Thymus (tissue), 11 donors: ENCODE measurements around the gene OTUD1. TPM values are rescaled to one million over a fixed set of nuclear protein-coding genes. Genes with fewer than 3 reads are reported as not detected.

Experiments
- DNase-seq, 9 donors: peaks; one replicate each; pipeline ENCODE4 v3.0.0-alpha.2; 2013; ENCODE audit warnings: low spot score in 9 of 9, low read depth in 6 of 9, missing footprints in 1 of 9
- H3K27ac ChIP-seq, 2 donors: one replicate each; pipeline ENCODE4 v1.5.1; 2013; ENCODE audit warnings: control low read depth in 1 of 2, low read depth in 1 of 2, low read length in 1 of 2, mild to moderate bottlenecking in 1 of 2, moderate library complexity in 1 of 2
- H3K27me3 ChIP-seq, 2 donors: one replicate each; pipeline ENCODE4 v1.5.1; 2013; ENCODE audit warnings: low read length in 1 of 2; ENCODE audit not compliant: control insufficient read depth in 2 of 2, insufficient read depth in 1 of 2
- H3K36me3 ChIP-seq, 2 donors: one replicate each; pipeline ENCODE4 v1.5.1; 2013; ENCODE audit warnings: low read length in 1 of 2, mild to moderate bottlenecking in 1 of 2, moderate library complexity in 1 of 2; ENCODE audit not compliant: control insufficient read depth in 2 of 2, insufficient read depth in 2 of 2
- H3K4me1 ChIP-seq, 2 donors: one replicate each; pipeline ENCODE4 v1.5.1; 2013; ENCODE audit warnings: low read length in 2 of 2; ENCODE audit not compliant: control insufficient read depth in 2 of 2, insufficient read depth in 2 of 2
- H3K4me3 ChIP-seq, 2 donors: one replicate each; pipeline ENCODE4 v1.5.1; 2013; ENCODE audit warnings: low read length in 2 of 2, control low read depth in 1 of 2, mild to moderate bottlenecking in 1 of 2
- H3K9me3 ChIP-seq, 2 donors: one replicate each; pipeline ENCODE4 v1.5.1; 2013; ENCODE audit warnings: low read length in 1 of 2, mild to moderate bottlenecking in 1 of 2; ENCODE audit not compliant: control insufficient read depth in 2 of 2, insufficient read depth in 1 of 2
- WGBS: extraction: QIAGEN DNeasy Blood & Tissue Kit; methylation state at CpG from one replicate; pipeline ENCODE4 v1.1.7; 2013; 5-methylcytosine and 5-hydroxymethylcytosine counted together
- polyA plus RNA-seq: library from polyadenylated mRNA; stranded (reverse); fragments of 200-250 nt; gene quantifications from one replicate; pipeline ENCODE4 v1.2.3, GENCODE V29; 2013
- total RNA-seq: library from RNA; stranded (reverse); fragments of 120-200 nt; gene quantifications from one replicate; pipeline ENCODE4 v1.2.4, GENCODE V29; 2013
- donor health status: healthy.

Gene OTUD1
- total and polyA plus RNA-seq, 2 donors = 3.8 to 15.0 TPM

DNA sequence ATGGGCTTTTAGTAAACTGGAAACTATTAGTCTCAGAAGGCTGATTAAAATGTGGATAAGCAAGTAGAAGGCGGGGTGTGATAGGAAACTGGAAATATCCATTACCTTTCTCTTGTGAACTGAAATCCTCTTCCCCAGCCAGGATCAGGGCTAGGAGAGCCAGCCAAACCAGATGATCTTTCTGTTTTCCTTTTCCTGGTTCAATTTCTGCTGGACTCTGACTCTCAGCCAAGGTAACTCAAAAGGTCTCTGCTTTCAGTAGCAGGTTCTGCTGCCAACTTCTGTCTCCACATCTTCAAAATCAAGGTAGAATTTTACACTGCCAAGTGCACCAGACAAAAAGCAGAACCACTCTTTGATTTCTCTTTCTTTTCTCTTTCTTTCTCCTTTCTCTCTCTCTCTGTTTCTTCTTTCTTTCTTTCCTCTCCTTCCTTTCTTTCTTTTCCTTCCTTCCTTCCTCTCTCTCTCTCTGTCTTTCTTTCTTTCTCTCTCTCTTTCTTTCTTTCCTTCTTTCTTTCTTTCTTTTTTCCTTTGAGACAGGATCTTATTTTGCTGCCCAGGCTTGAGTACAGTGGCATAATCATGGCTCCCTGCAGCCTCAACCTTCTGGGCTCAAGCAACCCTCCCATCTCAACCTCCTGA is 30.8 kb downstream of the OTUD1 start:
- Histone ChIP-seq H3K36me3 (no peaks in the 10 kb centered on the region), H3K4me3 (no peak overlapping the region), H3K27ac (no peak overlapping the region), H3K4me1 (no peaks in the 10 kb centered on the region), H3K9me3 (no peaks in the 10 kb centered on the region), H3K27me3 (no peaks in the 10 kb centered on the region)
- DNase-seq = no peak
- WGBS = 83% methylated on average over 1 of the region's 1 CpG

GRCh38 chr10:23472181-23472580 is 33.3 kb downstream of the OTUD1 start:
- Histone ChIP-seq H3K4me3 (no peak overlapping the region), H3K4me1 (no peaks in the 10 kb centered on the region), H3K27me3 (no peaks in the 10 kb centered on the region), H3K36me3 (no peaks in the 10 kb centered on the region), H3K27ac (no peak overlapping the region), H3K9me3 (no peaks in the 10 kb centered on the region)
- no peak for DNase-seq
- 83% methylated on average over 8 of the region's 8 CpGs for WGBS

DNA sequence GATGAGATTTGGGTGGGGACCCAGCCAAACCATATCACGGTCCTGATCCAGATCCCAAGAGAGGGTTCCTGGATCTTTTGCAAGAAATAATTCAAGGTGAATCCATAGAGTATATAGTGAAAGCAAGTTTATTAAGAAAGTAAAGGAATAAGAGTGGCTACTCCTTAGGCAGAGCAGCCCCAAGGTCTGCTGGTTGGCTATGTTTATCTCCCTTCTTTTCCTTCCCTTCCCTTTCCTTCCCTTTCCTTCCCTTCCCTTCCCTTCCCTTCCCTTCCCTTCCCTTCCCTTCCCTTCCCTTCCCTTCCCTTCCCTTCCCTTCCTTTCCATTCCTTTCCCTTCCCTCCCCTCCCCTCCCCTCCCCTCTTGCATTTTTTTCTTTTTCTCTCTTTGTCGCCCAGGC is 35.2 kb downstream of the OTUD1 start:
- 96% methylated on average over 2 of the region's 2 CpGs for WGBS
- H3K36me3 ChIP-seq = no peaks in the 10 kb centered on the region
- no peaks in the 10 kb centered on the region for H3K9me3 ChIP-seq
- H3K27ac ChIP-seq = no peak overlapping the region
- DNase-seq = no peak
- H3K4me1 ChIP-seq = no peaks in the 10 kb centered on the region
- H3K27me3 ChIP-seq = no peaks in the 10 kb centered on the region
- H3K4me3 ChIP-seq = no peak overlapping the region

GRCh38 chr10:23474626-23475025 is 35.8 kb downstream of the OTUD1 start:
- Histone ChIP-seq H3K27ac (no peak overlapping the region), H3K27me3 (no peaks in the 10 kb centered on the region), H3K9me3 (no peaks in the 10 kb centered on the region), H3K4me3 (no peak overlapping the region), H3K4me1 (no peaks in the 10 kb centered on the region), H3K36me3 (no peaks in the 10 kb centered on the region)
- DNase-seq = no peak
- 91% methylated on average over 4 of the region's 4 CpGs for WGBS

GRCh38 chr10:23478570-23478969 is 39.7 kb downstream of the OTUD1 start:
- Histone ChIP-seq H3K27me3 (no peaks in the 10 kb centered on the region), H3K4me1 (no peaks in the 10 kb centered on the region), H3K9me3 (no peaks in the 10 kb centered on the region), H3K36me3 (no peaks in the 10 kb centered on the region), H3K4me3 (no peak overlapping the region), H3K27ac (no peak overlapping the region)
- no peak for DNase-seq
- 90% methylated on average over 5 of the region's 5 CpGs for WGBS

DNA sequence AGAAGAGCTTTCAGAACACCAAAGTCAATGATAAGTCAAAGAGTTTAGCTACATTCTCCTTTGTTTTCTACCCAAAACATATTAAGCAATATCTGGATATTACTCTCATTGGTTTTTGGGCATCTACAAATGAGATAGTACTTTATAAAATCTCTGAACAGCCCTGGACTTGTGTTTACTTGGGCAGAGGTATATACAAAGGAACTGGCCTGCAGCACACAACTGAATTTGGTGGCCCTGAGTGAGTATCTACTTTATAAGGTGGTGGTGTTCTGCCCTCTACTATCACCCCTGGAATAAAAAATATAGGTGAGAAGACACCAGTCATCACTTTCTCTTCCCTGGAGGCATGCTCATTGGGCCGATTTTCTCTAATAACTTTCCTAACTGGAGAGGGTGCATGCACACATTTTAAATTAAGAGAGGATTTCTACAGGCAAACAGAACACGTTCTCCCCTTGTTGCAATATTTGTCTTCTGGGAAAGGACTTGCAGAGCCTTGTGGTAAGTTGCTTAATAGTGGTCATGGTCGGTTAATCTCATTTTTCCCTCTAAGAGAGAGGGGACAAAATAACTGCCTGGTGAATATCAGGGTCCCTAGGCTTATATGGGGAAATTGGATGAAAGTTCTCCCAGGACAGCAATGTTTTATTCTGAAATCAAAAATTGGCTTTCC is 41.1 kb downstream of the OTUD1 start:
- Histone ChIP-seq H3K36me3 (no peaks in the 10 kb centered on the region), H3K4me3 (no peak overlapping the region), H3K4me1 (no peaks in the 10 kb centered on the region), H3K27me3 (no peaks in the 10 kb centered on the region), H3K27ac (no peak overlapping the region), H3K9me3 (no peaks in the 10 kb centered on the region)
- 92% methylated on average over 3 of the region's 3 CpGs for WGBS
- DNase-seq = no peak

DNA sequence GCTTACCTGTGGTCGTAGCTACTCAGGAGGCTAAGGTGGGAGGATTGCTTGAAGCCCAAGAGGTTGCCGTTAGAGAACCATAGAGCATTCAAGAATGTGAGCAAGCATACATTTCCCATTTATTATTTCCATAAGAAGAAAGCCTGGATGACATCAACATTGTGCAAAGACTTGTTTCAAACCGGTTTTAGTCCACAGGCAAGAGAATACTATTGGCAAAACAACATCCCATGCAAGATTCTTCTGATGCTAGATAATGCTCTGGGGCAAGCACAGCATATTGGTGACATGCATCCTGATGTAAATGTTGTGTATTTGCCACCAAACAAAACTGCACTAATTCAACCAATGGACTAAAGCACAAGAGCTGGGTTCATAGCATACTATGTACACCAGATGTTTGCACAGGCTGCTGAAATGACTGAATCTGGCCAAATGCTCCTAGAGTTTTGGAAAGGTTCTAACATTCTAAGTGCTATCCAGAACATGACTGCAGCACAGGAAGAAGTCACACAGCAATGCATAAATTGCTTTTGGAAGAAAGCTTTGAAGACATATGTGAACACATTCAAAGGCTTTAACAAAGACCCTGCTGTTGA is 42.6 kb downstream of the OTUD1 start:
- Histone ChIP-seq H3K4me1 (no peaks in the 10 kb centered on the region), H3K27ac (no peak overlapping the region), H3K9me3 (no peaks in the 10 kb centered on the region), H3K4me3 (no peak overlapping the region), H3K36me3 (no peaks in the 10 kb centered on the region), H3K27me3 (no peaks in the 10 kb centered on the region)
- DNase-seq = no peak
- 78% methylated on average over 3 of the region's 3 CpGs for whole genome bisulfite sequencing

GRCh38 chr10:23490115-23490514 is 51.2 kb downstream of the OTUD1 start:
- no peaks in the 10 kb centered on the region for H3K4me1 ChIP-seq
- no peak overlapping the region for H3K27ac ChIP-seq
- no peak for DNase-seq
- no peak overlapping the region for H3K4me3 ChIP-seq
- H3K36me3 ChIP-seq = no peaks in the 10 kb centered on the region
- H3K27me3 ChIP-seq = no peaks in the 10 kb centered on the region
- H3K9me3 ChIP-seq = no peaks in the 10 kb centered on the region
- WGBS = 98% methylated on average over 3 of the region's 3 CpGs
